SU-DHL-6 (cell line): ENCODE data around the gene NR0B1.

Experiments used
- EZH2phosphoT487 ChIP-seq: fragments of 200-600 bp; sonication (generic), shearing (Covaris generic); conservative IDR thresholded peaks from 2 replicates; pipeline ENCODE4 v1.6.1; 2018; ENCODE audit warnings: mild to moderate bottlenecking, antibody characterized with exemption, low read length, moderate library complexity, mixed read lengths
- TF ChIP-seq, protein P1 (sequence below): fragments of 200-600 bp; sonication (generic); IDR thresholded peaks from one replicate; pipeline ENCODE4 v1.5.1; 2017; ENCODE audit warnings: antibody characterized with exemption, mild to moderate bottlenecking, low read length, moderate library complexity; ENCODE audit not compliant: insufficient read depth, poor library complexity, severe bottlenecking

DNA sequence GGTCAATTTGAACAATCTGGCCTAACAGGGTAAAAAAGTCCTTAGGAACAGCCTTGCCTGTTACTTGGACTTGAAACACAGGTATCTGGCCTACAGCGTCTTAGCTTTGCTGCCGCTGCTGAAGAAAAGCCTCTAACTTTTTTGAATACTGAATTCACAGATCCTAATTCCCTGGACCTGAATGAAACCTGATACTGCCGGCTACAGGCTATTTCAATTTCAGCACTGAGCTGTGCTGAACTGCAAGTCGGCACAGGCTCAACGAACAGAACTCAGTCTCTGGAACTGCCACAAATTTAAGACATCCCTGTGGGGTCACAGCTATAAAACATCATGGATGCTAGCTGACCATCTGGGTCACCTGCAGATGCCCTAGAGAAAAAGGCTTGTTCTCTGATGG lies 7.2 kb downstream of the NR0B1 start:
- TF ChIP-seq, protein P1, sequence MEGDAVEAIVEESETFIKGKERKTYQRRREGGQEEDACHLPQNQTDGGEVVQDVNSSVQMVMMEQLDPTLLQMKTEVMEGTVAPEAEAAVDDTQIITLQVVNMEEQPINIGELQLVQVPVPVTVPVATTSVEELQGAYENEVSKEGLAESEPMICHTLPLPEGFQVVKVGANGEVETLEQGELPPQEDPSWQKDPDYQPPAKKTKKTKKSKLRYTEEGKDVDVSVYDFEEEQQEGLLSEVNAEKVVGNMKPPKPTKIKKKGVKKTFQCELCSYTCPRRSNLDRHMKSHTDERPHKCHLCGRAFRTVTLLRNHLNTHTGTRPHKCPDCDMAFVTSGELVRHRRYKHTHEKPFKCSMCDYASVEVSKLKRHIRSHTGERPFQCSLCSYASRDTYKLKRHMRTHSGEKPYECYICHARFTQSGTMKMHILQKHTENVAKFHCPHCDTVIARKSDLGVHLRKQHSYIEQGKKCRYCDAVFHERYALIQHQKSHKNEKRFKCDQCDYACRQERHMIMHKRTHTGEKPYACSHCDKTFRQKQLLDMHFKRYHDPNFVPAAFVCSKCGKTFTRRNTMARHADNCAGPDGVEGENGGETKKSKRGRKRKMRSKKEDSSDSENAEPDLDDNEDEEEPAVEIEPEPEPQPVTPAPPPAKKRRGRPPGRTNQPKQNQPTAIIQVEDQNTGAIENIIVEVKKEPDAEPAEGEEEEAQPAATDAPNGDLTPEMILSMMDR = no peak
- no peak for TF ChIP-seq EZH2phosphoT487
